Panc1 (cell line): ENCODE measurements around the gene MILR1. TPM values are rescaled to one million over a fixed set of nuclear protein-coding genes. Genes with fewer than 3 reads are reported as not detected.

ENCODE experiments used
- ATAC-seq: fragments of 200-7000 bp; cut with Tn5 transposase; 2 replicates; pipeline ENCODE4 v1.9.1; 2020; ENCODE audit warnings: mild to moderate bottlenecking, moderate library complexity
- BruUV-seq: library from RNA; stranded (reverse); fragments of 400-500 nt; replicated peaks from 2 replicates; lab custom pipeline; 2021; lab: Mats Ljungman, UMichigan
- CTCF ChIA-PET: fragments of 300-600 bp; sonication (Branson Sonifier 250); formaldehyde crosslinking; loops from one replicate; lab custom pipeline; 2022; ENCODE audit warnings: antibody characterized with exemption; lab: Charles Lee
- POLR2A ChIA-PET: fragments of 300-600 bp; sonication (Branson Sonifier 250); formaldehyde crosslinking; loops from one replicate; lab custom pipeline; 2022; ENCODE audit warnings: antibody characterized with exemption; lab: Charles Lee
- DNase-seq: peaks from one replicate; pipeline ENCODE4 v3.0.0-alpha.2; 2010; ENCODE audit warnings: low read depth, low spot score
- H3K27ac ChIP-seq: 2 replicates; pipeline ENCODE4 v1.5.1; 2011; ENCODE audit warnings: mild to moderate bottlenecking, low read length, inconsistent platforms
- H3K27me3 ChIP-seq: fragments of 200-500 bp; sonication (Bioruptor generic); 2 replicates; pipeline ENCODE4 v1.6.0; 2014; ENCODE audit warnings: low read length, inconsistent platforms; ENCODE audit not compliant: control insufficient read depth, insufficient read depth
- H3K36me3 ChIP-seq: fragments of 200-500 bp; sonication (Bioruptor generic); 2 replicates; pipeline ENCODE4 v1.5.1; 2014; ENCODE audit warnings: inconsistent platforms, mild to moderate bottlenecking, low read length, moderate library complexity; ENCODE audit not compliant: control insufficient read depth, insufficient read depth
- H3K4me1 ChIP-seq: 2 replicates; pipeline ENCODE4 v1.5.1; 2011; ENCODE audit warnings: inconsistent platforms, mild to moderate bottlenecking, low read length, moderate library complexity; ENCODE audit not compliant: control insufficient read depth, insufficient read depth
- H3K4me3 ChIP-seq, 2 experiments: 2 replicates each; pipeline ENCODE4 v1.5.1; 2011 to 2012; ENCODE audit warnings: low read depth in 2 of 2, low read length in 2 of 2, mild to moderate bottlenecking in 2 of 2, inconsistent platforms in 1 of 2, moderate library complexity in 1 of 2
- H3K9me3 ChIP-seq: fragments of 200-500 bp; sonication (Bioruptor generic); 2 replicates; pipeline ENCODE4 v1.5.1; 2014; ENCODE audit warnings: low read depth, mild to moderate bottlenecking, inconsistent platforms, low read length, moderate library complexity; ENCODE audit not compliant: control insufficient read depth, insufficient read depth
- POLR2AphosphoS5 ChIP-seq: IDR thresholded peaks from 2 replicates; pipeline ENCODE4 v1.6.1; 2012; ENCODE audit warnings: mild to moderate bottlenecking, low read depth, low read length, moderate library complexity
- SIN3A ChIP-seq: IDR thresholded peaks from 2 replicates; pipeline ENCODE4 v1.6.1; 2012; ENCODE audit warnings: low read depth, mild to moderate bottlenecking, low read length, moderate library complexity, borderline replicate concordance; ENCODE audit not compliant: insufficient read depth
- TCF7L2 ChIP-seq: IDR thresholded peaks from 2 replicates; pipeline ENCODE4 v1.6.1; 2011; ENCODE audit warnings: mild to moderate bottlenecking, low read depth, low read length, inconsistent platforms
- in situ Hi-C: cut with HindIII; loops from 2 replicates; pipeline ENCODE4 v1.10.0; 2016; ENCODE audit warnings: low sequenced_read_pairs, low pct_unique_long_range_greater_than_20kb
- intact Hi-C: fragments of 100-400 bp; cut with micrococcal nuclease; formaldehyde crosslinking; loops from one replicate; pipeline ENCODE4 v1.10.0; 2022; ENCODE audit not compliant: unreplicated experiment
- total RNA-seq: library from RNA; stranded (reverse); gene quantifications from one replicate; pipeline ENCODE4 v1.2.1, GENCODE V29; 2021; ENCODE audit not compliant: unreplicated experiment
- TF ChIP-seq, protein P1 (sequence below): fragments of 450-650 bp; IDR thresholded peaks from 2 replicates; pipeline ENCODE4 v1.5.1; 2017; ENCODE audit warnings: mild to moderate bottlenecking
- TF ChIP-seq, protein P2 (sequence below), 2 experiments: IDR thresholded peaks; 2 replicates each; pipeline ENCODE4 v1.6.1; 2011 to 2012; ENCODE audit warnings: low read depth in 2 of 2, control low read depth in 1 of 2, low read length in 1 of 2, mild to moderate bottlenecking in 1 of 2, moderate library complexity in 1 of 2; ENCODE audit not compliant: insufficient read depth in 1 of 2

The MILR1 gene
- total RNA-seq, 1 experiment from 2014 or later, result not detected

DNA sequence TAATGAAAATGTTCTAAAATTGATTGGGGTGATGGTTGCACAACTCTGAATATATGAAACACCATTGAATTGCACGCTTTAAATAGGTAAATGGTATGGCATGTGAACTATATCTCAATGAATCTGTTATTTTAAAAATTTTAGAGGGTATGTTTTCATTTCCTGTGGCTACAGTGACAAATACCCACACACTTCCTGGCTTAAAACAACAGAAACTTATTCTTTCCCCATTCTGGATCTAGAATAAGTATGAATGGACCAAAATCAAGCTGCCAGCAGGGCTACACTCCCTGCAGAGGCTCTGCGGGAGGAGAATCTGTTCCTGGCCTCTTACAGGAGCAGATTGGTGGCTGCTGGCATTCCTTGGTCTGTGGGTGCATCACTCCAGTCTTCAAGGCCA, 47.0 kb upstream of the MILR1 start:
- ATAC-seq (no peak), DNase-seq (no peak)
- TF ChIP-seq POLR2AphosphoS5 (no peak), SIN3A (no peak), TCF7L2 (no peak)
- TF ChIP-seq, protein P1, sequence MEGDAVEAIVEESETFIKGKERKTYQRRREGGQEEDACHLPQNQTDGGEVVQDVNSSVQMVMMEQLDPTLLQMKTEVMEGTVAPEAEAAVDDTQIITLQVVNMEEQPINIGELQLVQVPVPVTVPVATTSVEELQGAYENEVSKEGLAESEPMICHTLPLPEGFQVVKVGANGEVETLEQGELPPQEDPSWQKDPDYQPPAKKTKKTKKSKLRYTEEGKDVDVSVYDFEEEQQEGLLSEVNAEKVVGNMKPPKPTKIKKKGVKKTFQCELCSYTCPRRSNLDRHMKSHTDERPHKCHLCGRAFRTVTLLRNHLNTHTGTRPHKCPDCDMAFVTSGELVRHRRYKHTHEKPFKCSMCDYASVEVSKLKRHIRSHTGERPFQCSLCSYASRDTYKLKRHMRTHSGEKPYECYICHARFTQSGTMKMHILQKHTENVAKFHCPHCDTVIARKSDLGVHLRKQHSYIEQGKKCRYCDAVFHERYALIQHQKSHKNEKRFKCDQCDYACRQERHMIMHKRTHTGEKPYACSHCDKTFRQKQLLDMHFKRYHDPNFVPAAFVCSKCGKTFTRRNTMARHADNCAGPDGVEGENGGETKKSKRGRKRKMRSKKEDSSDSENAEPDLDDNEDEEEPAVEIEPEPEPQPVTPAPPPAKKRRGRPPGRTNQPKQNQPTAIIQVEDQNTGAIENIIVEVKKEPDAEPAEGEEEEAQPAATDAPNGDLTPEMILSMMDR, result no peak
- TF ChIP-seq, protein P2, sequence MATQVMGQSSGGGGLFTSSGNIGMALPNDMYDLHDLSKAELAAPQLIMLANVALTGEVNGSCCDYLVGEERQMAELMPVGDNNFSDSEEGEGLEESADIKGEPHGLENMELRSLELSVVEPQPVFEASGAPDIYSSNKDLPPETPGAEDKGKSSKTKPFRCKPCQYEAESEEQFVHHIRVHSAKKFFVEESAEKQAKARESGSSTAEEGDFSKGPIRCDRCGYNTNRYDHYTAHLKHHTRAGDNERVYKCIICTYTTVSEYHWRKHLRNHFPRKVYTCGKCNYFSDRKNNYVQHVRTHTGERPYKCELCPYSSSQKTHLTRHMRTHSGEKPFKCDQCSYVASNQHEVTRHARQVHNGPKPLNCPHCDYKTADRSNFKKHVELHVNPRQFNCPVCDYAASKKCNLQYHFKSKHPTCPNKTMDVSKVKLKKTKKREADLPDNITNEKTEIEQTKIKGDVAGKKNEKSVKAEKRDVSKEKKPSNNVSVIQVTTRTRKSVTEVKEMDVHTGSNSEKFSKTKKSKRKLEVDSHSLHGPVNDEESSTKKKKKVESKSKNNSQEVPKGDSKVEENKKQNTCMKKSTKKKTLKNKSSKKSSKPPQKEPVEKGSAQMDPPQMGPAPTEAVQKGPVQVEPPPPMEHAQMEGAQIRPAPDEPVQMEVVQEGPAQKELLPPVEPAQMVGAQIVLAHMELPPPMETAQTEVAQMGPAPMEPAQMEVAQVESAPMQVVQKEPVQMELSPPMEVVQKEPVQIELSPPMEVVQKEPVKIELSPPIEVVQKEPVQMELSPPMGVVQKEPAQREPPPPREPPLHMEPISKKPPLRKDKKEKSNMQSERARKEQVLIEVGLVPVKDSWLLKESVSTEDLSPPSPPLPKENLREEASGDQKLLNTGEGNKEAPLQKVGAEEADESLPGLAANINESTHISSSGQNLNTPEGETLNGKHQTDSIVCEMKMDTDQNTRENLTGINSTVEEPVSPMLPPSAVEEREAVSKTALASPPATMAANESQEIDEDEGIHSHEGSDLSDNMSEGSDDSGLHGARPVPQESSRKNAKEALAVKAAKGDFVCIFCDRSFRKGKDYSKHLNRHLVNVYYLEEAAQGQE (IDR thresholded peaks at IDR 0.05; ENCODE audit: insufficient read depth in 1 of 2, low read depth in 2 of 2, low read length in 1 of 2), result no peak
- Histone ChIP-seq H3K4me3 (no peak overlapping the region), H3K4me1 (no peaks in the 10 kb centered on the region), H3K27me3 (no peaks in the 10 kb centered on the region), H3K27ac (no peak overlapping the region), H3K36me3 (no peaks in the 10 kb centered on the region), H3K9me3 (no peaks in the 10 kb centered on the region)
- BruUV-seq, result no TSS peak
- intact Hi-C loops (no loop called here), in situ Hi-C loops (no loop called here)
- ChIA-PET POLR2A (no interaction called here), CTCF (no interaction called here)

DNA sequence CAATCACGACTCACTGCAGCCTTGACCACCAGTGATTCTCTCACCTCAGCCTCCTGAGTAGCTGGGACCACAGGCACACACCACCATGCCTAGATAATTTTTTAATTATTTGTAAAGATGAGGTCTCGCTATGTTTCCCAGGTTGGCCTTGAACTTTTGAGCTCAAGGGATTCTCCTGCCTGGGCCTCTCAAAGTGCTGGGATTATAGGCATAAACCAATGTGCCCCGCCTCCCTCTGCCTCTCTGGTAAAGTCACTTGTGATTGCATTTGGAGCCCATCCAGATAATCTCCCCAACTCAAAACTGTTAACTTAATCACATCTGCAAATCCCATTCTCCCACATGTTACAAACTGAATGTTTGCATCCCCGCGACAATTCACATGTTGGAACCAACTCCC, 46.4 kb upstream of the MILR1 start:
- Histone ChIP-seq H3K9me3 (no peaks in the 10 kb centered on the region), H3K4me1 (no peaks in the 10 kb centered on the region), H3K4me3 (no peak overlapping the region), H3K36me3 (no peaks in the 10 kb centered on the region), H3K27ac (no peak overlapping the region), H3K27me3 (no peaks in the 10 kb centered on the region)
- ChIA-PET POLR2A (no interaction called here), CTCF (no interaction called here)
- in situ Hi-C loops (no loop called here), intact Hi-C loops (no loop called here)
- no peak for TF ChIP-seq TCF7L2
- TF ChIP-seq SIN3A, result no peak
- TF ChIP-seq, protein P2 (IDR thresholded peaks at IDR 0.05; ENCODE audit: insufficient read depth in 1 of 2, low read depth in 2 of 2, low read length in 1 of 2), result no peak
- TF ChIP-seq POLR2AphosphoS5, result no peak
- TF ChIP-seq, protein P1, result no peak
- DNase-seq (no peak), ATAC-seq (no peak)
- no TSS peak for BruUV-seq
